ENCODE data around the gene RAB31.

GRCh38 chr18:9808295-9809241, 100.5 kb downstream of the RAB31 start:
- no peak for TF ChIP-seq CTCF (conservative IDR thresholded peaks at IDR 0.05 in 1 of 2, IDR thresholded peaks at IDR 0.05 in 1 of 2; ENCODE audit: extremely low read depth in 1 of 2, insufficient read depth in 1 of 2, low read depth in 1 of 2, low read length in 2 of 2)
- no peak for TF ChIP-seq EZH2 (IDR thresholded peaks at IDR 0.05; ENCODE audit: borderline replicate concordance, low read length)
